ENCODE data around the gene SSX2IP.

Gene SSX2IP

GRCh38 chr1:84708031-84708430 is 17.8 kb upstream of the SSX2IP start:
- DNase-seq: no peak

GRCh38 chr1:84705513-84705912 is 15.3 kb upstream of the SSX2IP start:
- no peak for DNase-seq

- DNase-seq: peak in 2 of 3 donors; percentile 26 to 31
Observed at GRCh38 chr1:84704872-84705417, 14.7 kb upstream of the SSX2IP start.

- peak in 2 of 3 donors; percentile 22 to 41 for DNase-seq
Observed at GRCh38 chr1:84703431-84703830, 13.2 kb upstream of the SSX2IP start.

GRCh38 chr1:84702143-84702542 is 11.9 kb upstream of the SSX2IP start:
- DNase-seq: no peak

GRCh38 chr1:84701376-84701775 is 11.1 kb upstream of the SSX2IP start:
- no peak for DNase-seq

- peak; percentile 43 to 46 (median 44) for DNase-seq
Observed at GRCh38 chr1:84700070-84700469, 9.8 kb upstream of the SSX2IP start.

GRCh38 chr1:84698151-84699110 is 8.2 kb upstream of the SSX2IP start:
- peak in 1 of 3 donors; percentile 27 for DNase-seq

- no peak for DNase-seq
Observed at GRCh38 chr1:84693785-84694184, 3.5 kb upstream of the SSX2IP start.

- DNase-seq: peak in 1 of 3 donors; percentile 33
Observed at GRCh38 chr1:84693005-84693404, 2.7 kb upstream of the SSX2IP start.

GRCh38 chr1:84692391-84692790 is 2.1 kb upstream of the SSX2IP start:
- no peak for DNase-seq

GRCh38 chr1:84691122-84691783 is 992 bp upstream of the SSX2IP start:
- no peak for DNase-seq

- peak; percentile 56 to 78 (median 63) for DNase-seq
Observed at GRCh38 chr1:84689514-84690396, 506 bp downstream of the SSX2IP start.

- DNase-seq: peak; percentile 23 to 38 (median 33)
Observed at GRCh38 chr1:84688463-84689061, 1.7 kb downstream of the SSX2IP start.

GRCh38 chr1:84687714-84688462 is 2.4 kb downstream of the SSX2IP start:
- no peak for DNase-seq

GRCh38 chr1:84686223-84686622 is 4.0 kb downstream of the SSX2IP start:
- DNase-seq: no peak

GRCh38 chr1:84683508-84683907 is 6.8 kb downstream of the SSX2IP start:
- no peak for DNase-seq

GRCh38 chr1:84682047-84682446 is 8.2 kb downstream of the SSX2IP start:
- DNase-seq: no peak

GRCh38 chr1:84677415-84678099 is 12.7 kb downstream of the SSX2IP start:
- DNase-seq: no peak

- DNase-seq: no peak
Observed at GRCh38 chr1:84675631-84676030, 14.6 kb downstream of the SSX2IP start.

GRCh38 chr1:84675106-84675505 is 15.2 kb downstream of the SSX2IP start:
- DNase-seq: no peak
